ENCODE results near the gene PPIE. TPM values are rescaled to one million over a fixed set of nuclear protein-coding genes. Genes with fewer than 3 reads are reported as not detected.

PPIE gene
- total RNA-seq, 1 experiment from 2014 or later, result 73.8 TPM

- TF ChIP-seq CTCF (IDR thresholded peaks at IDR 0.05 in 2 of 3, conservative IDR thresholded peaks at IDR 0.05 in 1 of 3; ENCODE audit: borderline replicate concordance in 1 of 3, insufficient read depth in 1 of 3, low read depth in 2 of 3, low read length in 2 of 3) (no peak), SP1 (IDR thresholded peaks at IDR 0.05; ENCODE audit: low read depth) (no peak), YY1 (IDR thresholded peaks at IDR 0.05; ENCODE audit: extremely low read depth, insufficient replicate concordance, low read depth, low read length) (no peak), EGR1 (IDR thresholded peaks at IDR 0.05; ENCODE audit: low read depth) (no peak)
Observed at GRCh38 chr1:39805385-39805784, 66.7 kb downstream of the PPIE start (continued).

GRCh38 chr1:39808784-39809517 is 70.3 kb downstream of the PPIE start:
- no TSS peak for BruUV-seq (replicated peaks)
- intact Hi-C loops (cut with micrococcal nuclease), result no loop called here
- H3K27me3 ChIP-seq (ENCODE audit: insufficient read depth, low read length), result no peaks in the 10 kb centered on the region
- no peak for TF ChIP-seq ZBTB33 (IDR thresholded peaks at IDR 0.05; ENCODE audit: extremely low read depth, insufficient replicate concordance, low read length)
- no peak for TF ChIP-seq JUND (IDR thresholded peaks at IDR 0.05)
- TF ChIP-seq ATF3 (IDR thresholded peaks at IDR 0.05), result no peak
- no peak for TF ChIP-seq EZH2phosphoT487 (IDR thresholded peaks at IDR 0.05; ENCODE audit: borderline replicate concordance)
- no peak for TF ChIP-seq RAD21 (IDR thresholded peaks at IDR 0.05; ENCODE audit: low read depth)
- TF ChIP-seq ZFX (IDR thresholded peaks at IDR 0.05), result no peak
- TF ChIP-seq CEBPB (IDR thresholded peaks at IDR 0.05; ENCODE audit: low read depth), result no peak
- TF ChIP-seq SIN3A (IDR thresholded peaks at IDR 0.05; ENCODE audit: low read depth), result no peak
- TF ChIP-seq EGR1 (IDR thresholded peaks at IDR 0.05; ENCODE audit: low read depth), result no peak
- no peak for TF ChIP-seq CBX3 (IDR thresholded peaks at IDR 0.05; ENCODE audit: low read depth)
- no peak for TF ChIP-seq ZNF274 (IDR thresholded peaks at IDR 0.05; ENCODE audit: low read depth, low read length)
- no peak overlapping the region for H3K4me2 ChIP-seq (ENCODE audit: low read length)
- ATAC-seq (no peak), DNase-seq (ENCODE audit: low read depth, low spot score) (no peak)
- no peak overlapping the region for H3K27ac ChIP-seq (ENCODE audit: low read depth, low read length)
- no peak overlapping the region for H2AFZ ChIP-seq (ENCODE audit: low read depth, low read length, poor library complexity, severe bottlenecking)
- H3K9ac ChIP-seq (ENCODE audit: low read length), result no peak overlapping the region
- RAD21 ChIA-PET (ENCODE audit: low non-redundant PET in 1 of 2, low total read pairs in 2 of 2, uncharacterized antibody in 2 of 2, unreplicated experiment in 2 of 2), result no interaction called here
- no peaks in the 10 kb centered on the region for H3K9me3 ChIP-seq (ENCODE audit: control insufficient read depth in 1 of 2, insufficient read depth in 1 of 2, low read depth in 1 of 2, low read length in 2 of 2)
- no peaks in the 10 kb centered on the region for H3K36me3 ChIP-seq (ENCODE audit: control insufficient read depth in 1 of 2, insufficient read depth in 2 of 2, low read length in 2 of 2)
- no peaks in the 10 kb centered on the region for H4K20me1 ChIP-seq (ENCODE audit: insufficient read depth)
- CTCF ChIA-PET, result no interaction called here
- no peak overlapping the region for H3K4me3 ChIP-seq (replicated peaks in 1 of 2; ENCODE audit: low read depth in 1 of 2, low read length in 2 of 2)
- no peaks in the 10 kb centered on the region for H3K4me1 ChIP-seq (ENCODE audit: control insufficient read depth in 1 of 2, insufficient read depth in 2 of 2, low read length in 2 of 2)
- H3K79me2 ChIP-seq (ENCODE audit: insufficient read depth, low read length), result no peaks in the 10 kb centered on the region
- POLR2A ChIA-PET, result no interaction called here
- H3K9me2 ChIP-seq (ENCODE audit: insufficient read depth), result no peaks in the 10 kb centered on the region

All from HCT116 (cell line).